ENCODE measurements around the gene KCNA4. TPM values are rescaled to one million over a fixed set of nuclear protein-coding genes. Genes with fewer than 3 reads are reported as not detected.

Gene KCNA4
- polyA plus RNA-seq, 3 donors: not detected

GRCh38 chr11:30046578-30046945, 29.7 kb upstream of the KCNA4 start:
- no peak overlapping the region for H3K4me3 Mint-ChIP-seq
- no peaks in the 10 kb centered on the region for H3K9me3 ChIP-seq (replicated peaks in 1 of 2; ENCODE audit: control insufficient read depth in 1 of 2, insufficient read depth in 1 of 2, low read length in 2 of 2)
- H3K36me3 ChIP-seq (replicated peaks in 1 of 2; ENCODE audit: control insufficient read depth in 1 of 2, insufficient read depth in 2 of 2, low read length in 2 of 2): no peaks in the 10 kb centered on the region
- peaks cover 0 to 8% (median 2%) of the 10 kb centered on the region in 7 donors for H3K9me3 Mint-ChIP-seq
- H3K4me1 Mint-ChIP-seq: no peaks in the 10 kb centered on the region
- no peak for DNase-seq
- WGBS (ENCODE audit: insufficient coverage): 16% methylated on average over 5 of the region's 6 CpGs
- intact Hi-C loops (cut with micrococcal nuclease): no loop called here
- no peak overlapping the region for H3K27ac ChIP-seq (ENCODE audit: low read depth in 1 of 2, low read length in 2 of 2)
- no peaks in the 10 kb centered on the region for H3K27me3 ChIP-seq (ENCODE audit: control insufficient read depth in 2 of 2, insufficient read depth in 2 of 2, low read length in 2 of 2)
- no peak overlapping the region for H3K9ac ChIP-seq (ENCODE audit: insufficient read depth, low read length, poor library complexity, severe bottlenecking)
- no peak overlapping the region for H3K4me2 ChIP-seq (replicated peaks; ENCODE audit: extremely low read depth, low read length, poor library complexity, severe bottlenecking)
- no peaks in the 10 kb centered on the region for H3K79me2 ChIP-seq (ENCODE audit: insufficient read depth, low read length)
- TF ChIP-seq CTCF (IDR thresholded peaks at IDR 0.05): no peak
- no peaks in the 10 kb centered on the region for H3K36me3 Mint-ChIP-seq
- H3K27ac Mint-ChIP-seq: no peak overlapping the region
- no peak overlapping the region for H3K4me3 ChIP-seq (replicated peaks in 1 of 3; ENCODE audit: low read depth in 2 of 3, low read length in 3 of 3)
- no peak overlapping the region for H2AFZ ChIP-seq (ENCODE audit: insufficient read depth, low read depth, low read length, poor library complexity, severe bottlenecking)
- H4K20me1 ChIP-seq (ENCODE audit: insufficient read depth, low read length): no peaks in the 10 kb centered on the region
- no peaks in the 10 kb centered on the region for H3K4me1 ChIP-seq (ENCODE audit: control insufficient read depth in 1 of 2, insufficient read depth in 2 of 2, low read length in 2 of 2)
- peaks cover 0 to 1% (median 0%) of the 10 kb centered on the region in 3 donors for H3K27me3 Mint-ChIP-seq (ENCODE audit: low read depth in 3 of 3)

GRCh38 chr11:30045921-30046577, 29.2 kb upstream of the KCNA4 start:
- intact Hi-C loops (cut with micrococcal nuclease): no loop called here
- WGBS (ENCODE audit: insufficient coverage): 52% methylated on average over 5 of the region's 7 CpGs

More at GRCh38 chr11:30045921-30046577, 29.2 kb upstream of the KCNA4 start:
- peaks cover 0 to 1% (median 0%) of the 10 kb centered on the region in 3 donors for H3K27me3 Mint-ChIP-seq (ENCODE audit: low read depth in 3 of 3)
- no peak for DNase-seq
- H3K36me3 ChIP-seq (replicated peaks in 1 of 2; ENCODE audit: control insufficient read depth in 1 of 2, insufficient read depth in 2 of 2, low read length in 2 of 2): no peaks in the 10 kb centered on the region
- no peaks in the 10 kb centered on the region for H3K4me1 Mint-ChIP-seq
- H3K27ac Mint-ChIP-seq: no peak overlapping the region
- H3K27ac ChIP-seq (ENCODE audit: low read depth in 1 of 2, low read length in 2 of 2): no peak overlapping the region
- H3K4me2 ChIP-seq (replicated peaks; ENCODE audit: extremely low read depth, low read length, poor library complexity, severe bottlenecking): no peak overlapping the region
- no peaks in the 10 kb centered on the region for H3K4me1 ChIP-seq (ENCODE audit: control insufficient read depth in 1 of 2, insufficient read depth in 2 of 2, low read length in 2 of 2)
- peaks cover 0 to 11% (median 2%) of the 10 kb centered on the region in 7 donors for H3K9me3 Mint-ChIP-seq
- no peaks in the 10 kb centered on the region for H3K36me3 Mint-ChIP-seq
- no peaks in the 10 kb centered on the region for H3K79me2 ChIP-seq (ENCODE audit: insufficient read depth, low read length)
- no peak for TF ChIP-seq CTCF (IDR thresholded peaks at IDR 0.05)
- H3K9ac ChIP-seq (ENCODE audit: insufficient read depth, low read length, poor library complexity, severe bottlenecking): no peak overlapping the region
- no peaks in the 10 kb centered on the region for H3K9me3 ChIP-seq (replicated peaks in 1 of 2; ENCODE audit: control insufficient read depth in 1 of 2, insufficient read depth in 1 of 2, low read length in 2 of 2)
- no peaks in the 10 kb centered on the region for H4K20me1 ChIP-seq (ENCODE audit: insufficient read depth, low read length)
- H3K4me3 Mint-ChIP-seq: no peak overlapping the region
- H2AFZ ChIP-seq (ENCODE audit: insufficient read depth, low read depth, low read length, poor library complexity, severe bottlenecking): no peak overlapping the region
- no peaks in the 10 kb centered on the region for H3K27me3 ChIP-seq (ENCODE audit: control insufficient read depth in 2 of 2, insufficient read depth in 2 of 2, low read length in 2 of 2)
- H3K4me3 ChIP-seq (replicated peaks in 1 of 3; ENCODE audit: low read depth in 2 of 3, low read length in 3 of 3): no peak overlapping the region
